Measurements from ENCODE around the gene SMARCA2.

Gene SMARCA2

DNA sequence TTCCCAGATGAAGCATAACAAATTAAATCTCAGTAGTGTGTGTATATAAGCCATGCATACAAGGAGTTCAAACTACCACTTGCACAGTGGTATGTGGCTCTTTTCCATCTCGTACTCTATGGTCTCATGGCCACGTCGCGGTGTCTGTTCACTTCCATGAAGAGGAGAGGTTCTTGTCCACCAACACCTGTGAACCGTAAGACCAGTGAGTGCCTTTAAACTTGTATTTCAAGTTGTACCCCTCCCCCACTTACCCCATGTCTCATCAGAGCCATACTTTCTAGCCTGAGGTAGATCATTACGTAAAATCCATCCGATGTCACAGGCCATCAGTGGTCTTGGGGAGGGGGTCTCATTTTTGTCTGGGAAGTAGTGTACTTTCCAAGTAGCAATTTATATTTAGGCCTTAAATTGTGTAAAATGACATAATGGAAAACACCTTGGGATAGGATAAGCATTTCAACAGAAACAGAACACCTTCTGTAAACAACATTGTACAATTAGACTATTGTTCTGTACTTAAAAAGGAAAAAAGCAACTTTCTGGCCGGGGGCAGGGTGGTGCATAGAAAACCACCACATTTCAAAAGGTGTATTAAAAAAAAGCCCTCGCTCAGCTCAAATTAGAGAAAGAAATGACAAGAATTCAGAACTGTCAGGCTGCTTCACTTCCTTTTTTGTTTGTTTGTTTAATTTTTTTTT lies 163.0 kb downstream of the SMARCA2 start:
- no peak for DNase-seq

- DNase-seq = no peak
Observed at GRCh38 chr9:2179567-2179966, 164.4 kb downstream of the SMARCA2 start.

- no peak for DNase-seq
Observed at GRCh38 chr9:2180154-2180553, 165.0 kb downstream of the SMARCA2 start.

- no peak for DNase-seq
Observed at GRCh38 chr9:2180704-2181103, 165.6 kb downstream of the SMARCA2 start.

- no peak for DNase-seq
Observed at GRCh38 chr9:2181792-2182191, 166.6 kb downstream of the SMARCA2 start.

DNA sequence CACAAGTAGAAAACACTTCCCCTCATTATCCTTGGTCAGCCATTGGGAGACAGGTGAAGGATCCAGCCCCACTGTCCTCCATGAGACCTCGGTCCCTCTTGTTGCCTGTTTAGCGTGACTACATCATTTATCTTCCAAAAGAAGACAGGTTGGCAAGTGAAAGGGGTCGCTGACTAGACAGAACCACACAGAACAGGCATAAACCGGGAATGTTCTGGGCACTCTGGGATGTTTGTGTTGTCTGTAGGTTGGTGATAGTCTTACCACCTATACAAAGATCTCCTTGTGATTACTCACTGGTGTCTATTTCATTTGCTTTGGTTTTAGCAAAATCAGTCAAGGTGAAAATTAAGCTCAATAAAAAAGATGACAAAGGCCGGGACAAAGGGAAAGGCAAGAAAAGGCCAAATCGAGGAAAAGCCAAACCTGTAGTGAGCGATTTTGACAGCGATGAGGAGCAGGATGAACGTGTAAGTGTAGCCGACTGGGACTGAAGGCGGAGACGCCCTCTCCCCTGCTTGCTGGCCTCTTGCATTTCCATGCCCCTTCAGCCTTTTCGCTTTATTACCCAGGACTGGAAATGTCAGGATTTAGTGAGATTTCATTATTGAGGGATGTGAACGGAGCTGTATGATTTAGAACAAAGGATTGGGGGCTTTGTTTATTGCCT lies 175.9 kb downstream of the SMARCA2 start:
- DNase-seq = no peak

DNA sequence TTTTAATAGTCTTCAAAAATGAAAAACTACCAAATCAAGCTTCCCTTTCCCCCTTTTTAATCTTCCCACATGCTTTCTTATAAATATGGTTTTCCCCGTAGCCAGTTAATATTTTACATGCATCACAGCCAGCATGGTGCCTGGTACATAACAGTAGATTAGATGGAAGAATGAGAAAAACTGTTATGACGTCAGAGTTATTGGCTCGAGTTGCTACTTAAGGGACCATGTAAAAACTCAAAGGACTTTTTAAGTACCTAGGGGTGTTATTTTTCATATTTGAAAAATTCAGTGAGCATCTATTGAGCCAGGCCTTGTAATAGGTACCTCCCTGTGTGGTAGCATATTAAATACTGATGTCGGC lies 176.4 kb downstream of the SMARCA2 start:
- no peak for DNase-seq

DNA sequence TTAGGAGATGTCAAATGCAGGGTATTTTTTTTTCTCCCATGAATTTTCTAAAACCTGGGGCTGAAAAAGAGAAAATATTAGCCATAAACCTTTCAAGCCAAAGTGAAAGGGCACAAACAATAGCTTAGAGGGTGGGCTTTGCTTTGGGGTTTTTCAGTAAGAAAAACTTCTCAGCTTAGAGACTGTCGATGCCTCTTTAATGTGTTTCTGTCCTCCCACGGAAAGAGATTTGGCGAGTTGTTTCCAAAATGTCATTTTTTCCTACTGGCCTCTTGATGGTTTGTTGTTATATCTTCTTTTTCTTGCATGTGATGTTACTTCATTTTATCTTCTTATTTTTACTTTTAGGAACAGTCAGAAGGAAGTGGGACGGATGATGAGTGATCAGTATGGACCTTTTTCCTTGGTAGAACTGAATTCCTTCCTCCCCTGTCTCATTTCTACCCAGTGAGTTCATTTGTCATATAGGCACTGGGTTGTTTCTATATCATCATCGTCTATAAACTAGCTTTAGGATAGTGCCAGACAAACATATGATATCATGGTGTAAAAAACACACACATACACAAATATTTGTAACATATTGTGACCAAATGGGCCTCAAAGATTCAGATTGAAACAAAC lies 177.3 kb downstream of the SMARCA2 start:
- no peak for DNase-seq

- no peak for DNase-seq
Observed at GRCh38 chr9:2193552-2193951, 178.4 kb downstream of the SMARCA2 start.

DNA sequence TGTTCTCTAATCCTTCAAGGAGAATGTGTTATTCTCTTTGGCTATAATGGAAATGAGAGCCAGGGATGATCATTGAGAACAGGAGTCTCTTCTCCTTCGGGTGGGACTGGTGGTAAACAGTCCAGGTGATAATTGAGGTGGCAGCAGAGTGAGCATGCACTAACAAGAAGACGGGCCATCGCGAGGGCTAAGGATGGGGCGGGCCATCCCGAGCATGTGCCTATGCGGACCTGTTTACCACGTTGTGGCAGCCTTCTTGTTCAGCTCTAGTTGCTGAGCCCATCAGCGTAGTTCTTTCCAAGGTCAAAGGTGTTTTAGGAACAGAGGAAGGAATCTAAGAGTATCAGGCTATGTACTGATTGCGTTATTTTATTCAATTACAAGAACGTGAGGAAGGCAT lies 180.1 kb downstream of the SMARCA2 start:
- no peak for DNase-seq

GRCh38 chr9:2196757-2197156 lies 181.6 kb downstream of the SMARCA2 start:
- DNase-seq = no peak

GRCh38 chr9:2198956-2199635 lies 183.9 kb downstream of the SMARCA2 start:
- no peak for DNase-seq

DNA sequence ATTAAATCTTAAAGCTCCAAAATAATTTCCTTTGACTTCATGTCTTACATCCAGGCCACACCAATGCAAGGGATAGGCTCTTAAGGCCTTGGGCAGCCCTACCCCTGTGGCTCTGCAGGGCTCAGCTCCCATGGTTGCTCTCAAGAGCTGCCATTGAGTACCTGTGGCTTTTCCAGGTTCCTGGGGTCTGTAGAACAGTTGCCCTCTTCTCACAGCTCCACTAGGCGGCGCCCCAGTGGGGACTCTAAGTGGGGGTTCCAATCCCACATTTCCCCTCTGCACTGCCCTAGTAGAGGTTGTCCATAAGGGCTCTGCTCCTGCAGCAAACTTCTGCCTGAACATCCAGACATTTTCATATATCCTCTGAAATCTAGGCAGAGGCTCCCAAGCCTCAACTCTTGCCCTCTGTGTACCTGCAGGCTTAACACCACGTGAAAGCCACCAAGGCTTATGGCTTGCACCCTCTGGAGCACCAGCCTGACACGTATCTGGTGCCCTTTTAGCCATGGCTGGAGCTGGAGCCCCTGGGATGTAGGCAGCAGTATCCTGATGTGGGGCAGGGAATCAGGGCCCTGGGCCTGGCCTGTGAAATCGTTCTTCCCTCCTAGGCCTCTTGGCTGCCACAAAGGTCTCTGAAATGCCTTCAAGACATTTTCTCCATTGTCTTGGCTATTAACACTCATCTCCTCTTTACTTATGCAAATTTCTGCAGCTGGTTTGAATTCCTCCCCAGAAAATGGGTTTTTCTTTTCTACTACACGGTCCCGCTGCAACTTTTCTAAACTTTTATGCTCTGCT lies 185.1 kb downstream of the SMARCA2 start:
- DNase-seq = no peak

- DNase-seq = no peak
Observed at GRCh38 chr9:2208465-2208864, 193.3 kb downstream of the SMARCA2 start.

DNA sequence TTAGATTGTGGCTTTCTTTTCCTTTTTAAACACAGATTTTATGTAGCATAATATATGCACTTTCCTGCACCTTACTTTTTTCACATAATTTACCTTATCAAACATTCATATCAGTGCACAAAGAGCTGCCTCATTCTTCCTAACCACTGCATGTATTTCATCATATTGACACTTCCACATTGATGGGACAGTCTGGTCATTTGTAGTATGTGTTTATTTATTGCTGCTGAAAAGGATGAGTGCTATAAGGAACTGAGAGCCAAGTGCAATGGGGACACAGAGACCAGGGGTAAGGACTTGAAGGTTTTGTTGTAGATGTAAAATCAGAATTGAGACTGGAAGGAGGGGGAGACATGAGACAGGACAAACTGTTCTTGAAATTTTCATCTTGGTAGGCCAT lies 193.8 kb downstream of the SMARCA2 start:
- DNase-seq = no peak

DNA sequence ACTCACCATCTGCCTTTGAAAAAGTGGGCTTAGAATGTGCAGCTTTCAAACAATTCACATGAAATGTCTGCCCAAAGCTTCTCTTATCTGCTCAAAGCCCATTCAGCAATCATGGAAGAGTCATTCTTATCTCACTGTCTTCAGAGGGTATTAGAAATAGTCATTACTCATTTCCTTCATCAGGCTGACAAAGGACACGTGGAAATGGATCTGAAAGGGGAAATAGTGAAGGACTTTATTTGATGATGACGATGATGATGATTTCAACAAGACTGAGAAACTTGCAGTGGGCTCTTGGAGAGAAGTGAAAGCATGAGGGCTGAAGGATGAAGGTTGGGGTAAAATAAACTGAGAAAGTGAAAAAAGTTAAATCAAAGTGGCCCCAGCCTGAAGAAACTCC lies 194.3 kb downstream of the SMARCA2 start:
- DNase-seq = no peak

- no peak for DNase-seq
Observed at GRCh38 chr9:2210201-2210600, 195.1 kb downstream of the SMARCA2 start.

DNA sequence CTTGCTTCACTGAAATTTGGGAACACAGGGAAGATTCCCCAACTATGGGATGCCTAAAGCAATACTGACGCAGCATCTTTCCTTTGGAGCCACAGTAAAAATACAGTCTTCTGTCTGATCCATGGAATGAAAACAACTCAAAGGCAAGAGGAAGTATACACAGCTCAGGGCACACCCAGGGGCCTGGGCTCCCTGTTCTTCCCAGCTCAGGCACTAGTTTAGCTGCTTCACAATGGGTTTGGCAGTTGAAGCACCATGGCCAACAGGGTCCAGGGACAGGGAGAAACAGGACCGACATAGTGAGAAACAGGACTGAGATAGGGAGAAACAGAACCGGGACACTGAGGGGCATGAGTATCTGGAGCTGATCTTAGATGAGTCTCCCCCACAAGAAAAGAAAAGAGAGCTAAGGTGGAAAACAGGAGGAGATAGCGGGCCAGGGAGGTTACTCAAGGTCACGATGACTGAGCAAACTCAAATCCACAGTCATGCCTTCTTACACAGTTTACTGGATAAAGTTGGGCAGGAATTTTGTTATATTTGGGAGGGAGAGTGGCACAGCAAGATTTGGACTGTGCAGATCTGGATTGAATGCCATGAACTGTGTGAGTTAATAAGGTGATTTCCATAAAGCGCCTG lies 198.8 kb downstream of the SMARCA2 start:
- DNase-seq = no peak

DNA sequence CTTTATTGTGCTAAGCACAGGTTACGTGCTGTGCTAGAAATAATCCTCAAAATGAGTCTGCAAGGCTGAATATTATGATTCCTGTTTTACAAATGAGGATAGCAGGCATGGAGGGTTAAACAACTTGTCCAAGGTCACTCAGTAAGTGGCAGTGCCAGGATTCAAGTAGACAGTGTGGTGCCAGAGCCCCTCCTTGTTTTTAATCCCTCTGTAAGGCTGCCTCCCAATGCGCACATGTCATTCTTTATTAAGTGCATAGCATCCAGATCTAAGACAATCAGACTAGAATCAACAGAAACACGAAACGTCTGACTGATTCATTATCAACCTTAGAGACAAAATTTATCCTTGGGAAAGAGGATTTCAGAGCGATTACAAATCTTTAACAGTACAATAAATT lies 199.6 kb downstream of the SMARCA2 start:
- no peak for DNase-seq

DNA sequence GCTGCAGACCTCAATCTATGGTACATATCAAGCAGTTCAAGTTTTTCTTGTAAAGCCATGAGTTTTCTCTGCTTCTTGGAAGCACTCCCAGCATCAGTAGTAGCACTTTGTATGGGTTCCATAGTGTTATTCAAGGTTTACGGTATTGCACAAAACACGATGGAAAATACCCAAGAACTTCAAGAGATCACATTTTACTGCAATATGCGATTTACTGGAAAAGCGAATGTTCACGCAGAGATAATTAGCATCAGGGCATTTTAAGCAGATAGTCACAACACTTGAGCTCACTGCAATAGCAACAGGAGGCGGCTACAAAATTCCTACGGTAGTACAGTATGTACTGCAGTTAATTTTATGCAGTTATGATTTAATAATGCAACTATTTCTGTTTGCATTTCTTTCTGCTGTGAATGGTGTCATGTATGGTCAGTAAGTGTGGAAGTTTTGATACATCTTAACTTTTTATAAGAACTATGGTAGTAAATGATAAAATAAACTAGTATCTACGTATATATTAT lies 200.8 kb downstream of the SMARCA2 start:
- DNase-seq = no peak

DNA sequence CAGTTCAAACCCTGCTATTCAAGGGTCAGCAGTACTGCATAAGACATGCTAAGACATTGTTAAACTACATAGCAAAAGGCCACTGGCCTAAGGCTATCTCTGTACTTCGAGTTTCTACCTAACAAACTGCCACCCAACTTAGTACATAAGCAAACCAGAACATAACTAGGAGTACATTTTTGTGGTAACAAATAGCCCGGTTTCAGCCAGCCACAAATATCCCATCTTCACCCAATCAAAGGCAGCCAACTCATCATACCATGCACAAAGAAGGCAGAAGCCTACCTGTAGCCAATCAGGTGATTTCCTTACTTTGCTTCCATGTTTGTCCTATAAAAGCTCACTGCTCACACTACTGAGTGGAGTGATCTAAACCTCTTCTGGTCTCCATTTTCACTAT lies 201.4 kb downstream of the SMARCA2 start:
- DNase-seq = no peak

- no peak for DNase-seq
Observed at GRCh38 chr9:2217540-2217939, 202.4 kb downstream of the SMARCA2 start.

Measured in stimulated activated CD4-positive, alpha-beta T cell treated with anti-CD3 and anti-CD28 coated beads, Interleukin-2, amount 100 ng/mL, for 48 hours (primary cell).